ENCODE measurements around the gene ADAM10. TPM values are rescaled to one million over a fixed set of nuclear protein-coding genes. Genes with fewer than 3 reads are reported as not detected.

ADAM10 gene
- polyA plus RNA-seq, 1 donor (not counting 4 experiments of a cell fraction or from before 2014, with no cell fraction given): 198 TPM

GRCh38 chr15:58762285-58762684, 12.8 kb upstream of the ADAM10 start:
- no peak for FAIRE-seq
- Histone ChIP-seq H3K27me3 (ENCODE audit: control insufficient read depth, extremely low read depth, insufficient read depth, low read length) (no peaks in the 10 kb centered on the region), H3K9me1 (ENCODE audit: control insufficient read depth, extremely low read depth, insufficient read depth, low read length) (no peaks in the 10 kb centered on the region), H4K20me1 (ENCODE audit: control insufficient read depth, extremely low read depth, insufficient read depth, low read length) (no peaks in the 10 kb centered on the region), H3K4me1 (ENCODE audit: control insufficient read depth, extremely low read depth, insufficient read depth, low read length) (no peaks in the 10 kb centered on the region), H3K4me3 (ENCODE audit: control insufficient read depth in 2 of 3, extremely low read depth in 1 of 3, insufficient read depth in 2 of 3, low read depth in 1 of 3, low read length in 3 of 3) (no peak overlapping the region), H2AFZ (ENCODE audit: control insufficient read depth, low read length) (no peak overlapping the region), H3K4me2 (ENCODE audit: control insufficient read depth, extremely low read depth, insufficient read depth, low read depth, low read length) (no peak overlapping the region), H3K36me3 (ENCODE audit: control insufficient read depth in 2 of 2, extremely low read depth in 1 of 2, insufficient read depth in 2 of 2, low read length in 2 of 2) (no peaks in the 10 kb centered on the region), H3K9ac (ENCODE audit: control insufficient read depth, extremely low read depth, insufficient read depth, low read length) (no peak overlapping the region), H3K9me3 (ENCODE audit: control insufficient read depth, low read depth, low read length) (peaks cover 2% of the 10 kb centered on the region), H3K27ac (ENCODE audit: control insufficient read depth, insufficient read depth, low read length) (no peak overlapping the region), H3K79me2 (ENCODE audit: control insufficient read depth, insufficient read depth, low read length) (no peaks in the 10 kb centered on the region)
- TF ChIP-seq, protein P1, sequence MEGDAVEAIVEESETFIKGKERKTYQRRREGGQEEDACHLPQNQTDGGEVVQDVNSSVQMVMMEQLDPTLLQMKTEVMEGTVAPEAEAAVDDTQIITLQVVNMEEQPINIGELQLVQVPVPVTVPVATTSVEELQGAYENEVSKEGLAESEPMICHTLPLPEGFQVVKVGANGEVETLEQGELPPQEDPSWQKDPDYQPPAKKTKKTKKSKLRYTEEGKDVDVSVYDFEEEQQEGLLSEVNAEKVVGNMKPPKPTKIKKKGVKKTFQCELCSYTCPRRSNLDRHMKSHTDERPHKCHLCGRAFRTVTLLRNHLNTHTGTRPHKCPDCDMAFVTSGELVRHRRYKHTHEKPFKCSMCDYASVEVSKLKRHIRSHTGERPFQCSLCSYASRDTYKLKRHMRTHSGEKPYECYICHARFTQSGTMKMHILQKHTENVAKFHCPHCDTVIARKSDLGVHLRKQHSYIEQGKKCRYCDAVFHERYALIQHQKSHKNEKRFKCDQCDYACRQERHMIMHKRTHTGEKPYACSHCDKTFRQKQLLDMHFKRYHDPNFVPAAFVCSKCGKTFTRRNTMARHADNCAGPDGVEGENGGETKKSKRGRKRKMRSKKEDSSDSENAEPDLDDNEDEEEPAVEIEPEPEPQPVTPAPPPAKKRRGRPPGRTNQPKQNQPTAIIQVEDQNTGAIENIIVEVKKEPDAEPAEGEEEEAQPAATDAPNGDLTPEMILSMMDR (optimal IDR thresholded peaks at IDR 0.05 in 1 of 3, IDR thresholded peaks at IDR 0.05 in 1 of 3, conservative IDR thresholded peaks at IDR 0.05 in 1 of 3; ENCODE audit: extremely low read depth in 1 of 3, insufficient read depth in 2 of 3, low read length in 3 of 3): no peak
- no peak for TF ChIP-seq EZH2 (IDR thresholded peaks at IDR 0.05; ENCODE audit: low read length)
- dilution Hi-C loops (cut with MboI; ENCODE audit: extremely low pct_ligation_motif_present, low sequenced_read_pairs): no loop called here
- DNase-seq (ENCODE audit: low read depth, low spot score): no peak

DNA sequence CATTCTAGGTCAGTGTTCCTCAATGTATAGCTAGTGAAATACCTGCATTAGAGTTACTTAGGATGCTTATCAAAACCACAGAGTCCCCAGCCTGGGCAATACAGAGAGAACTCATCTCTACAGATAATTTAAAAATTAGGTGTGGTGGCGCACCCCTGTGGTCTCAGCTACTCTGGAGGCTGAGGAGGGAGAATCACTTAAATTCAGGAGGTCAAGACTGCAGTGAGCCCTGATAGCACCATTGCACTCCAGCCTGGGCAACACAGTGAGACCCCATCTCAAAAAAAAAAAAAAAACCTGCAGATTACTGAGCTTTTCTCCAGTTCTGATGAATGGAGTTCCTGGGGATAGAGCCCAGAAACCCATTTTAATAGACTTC, 11.5 kb upstream of the ADAM10 start:
- Histone ChIP-seq H3K9ac (ENCODE audit: control insufficient read depth, extremely low read depth, insufficient read depth, low read length) (no peak overlapping the region), H4K20me1 (ENCODE audit: control insufficient read depth, extremely low read depth, insufficient read depth, low read length) (no peaks in the 10 kb centered on the region), H3K4me3 (ENCODE audit: control insufficient read depth in 2 of 3, extremely low read depth in 1 of 3, insufficient read depth in 2 of 3, low read depth in 1 of 3, low read length in 3 of 3) (no peak overlapping the region), H3K9me3 (ENCODE audit: control insufficient read depth, low read depth, low read length) (peaks cover 2% of the 10 kb centered on the region), H3K79me2 (ENCODE audit: control insufficient read depth, insufficient read depth, low read length) (no peaks in the 10 kb centered on the region), H3K4me1 (ENCODE audit: control insufficient read depth, extremely low read depth, insufficient read depth, low read length) (no peaks in the 10 kb centered on the region), H3K9me1 (ENCODE audit: control insufficient read depth, extremely low read depth, insufficient read depth, low read length) (no peaks in the 10 kb centered on the region), H3K4me2 (ENCODE audit: control insufficient read depth, extremely low read depth, insufficient read depth, low read depth, low read length) (no peak overlapping the region), H3K36me3 (ENCODE audit: control insufficient read depth in 2 of 2, extremely low read depth in 1 of 2, insufficient read depth in 2 of 2, low read length in 2 of 2) (no peaks in the 10 kb centered on the region), H3K27me3 (ENCODE audit: control insufficient read depth, extremely low read depth, insufficient read depth, low read length) (no peaks in the 10 kb centered on the region), H2AFZ (ENCODE audit: control insufficient read depth, low read length) (no peak overlapping the region), H3K27ac (ENCODE audit: control insufficient read depth, insufficient read depth, low read length) (no peak overlapping the region)
- TF ChIP-seq, protein P1 (optimal IDR thresholded peaks at IDR 0.05 in 1 of 3, IDR thresholded peaks at IDR 0.05 in 1 of 3, conservative IDR thresholded peaks at IDR 0.05 in 1 of 3; ENCODE audit: extremely low read depth in 1 of 3, insufficient read depth in 2 of 3, low read length in 3 of 3): peak in 1 of 3 experiments; percentile 19
- no peak for TF ChIP-seq EZH2 (IDR thresholded peaks at IDR 0.05; ENCODE audit: low read length)
- FAIRE-seq (no peak), DNase-seq (ENCODE audit: low read depth, low spot score) (no peak)
- dilution Hi-C loops (cut with MboI; ENCODE audit: extremely low pct_ligation_motif_present, low sequenced_read_pairs): no loop called here
